GM13977 (cell line): ENCODE results near the gene LIX1L.

Experiments used
- DNase-seq: peaks from one replicate; pipeline ENCODE4 v3.0.0; 2012; ENCODE audit warnings: low spot score
- CTCF ChIP-seq: IDR thresholded peaks from 2 replicates; pipeline ENCODE4 v1.5.1; 2012; ENCODE audit warnings: mild to moderate bottlenecking, control low read depth; ENCODE audit not compliant: insufficient read depth; ENCODE audit errors: extremely low read depth, missing control alignments
- in situ Hi-C: fragments of 300-500 bp; cut with MboI; formaldehyde crosslinking; loops from one replicate; pipeline ENCODE4 v1.12.0; 2022; ENCODE audit warnings: low sequenced_read_pairs, low pct_unique_long_range_greater_than_20kb, mixed read lengths, inconsistent platforms; ENCODE audit not compliant: unreplicated experiment

The LIX1L gene

GRCh38 chr1:145957443-145958319 lies at the start of gene LIX1L:
LIX1L (minus strand) TSS chr1:145958017; CDS start chr1:145957927, 90 bp downstream.
- no peak for TF ChIP-seq CTCF
- DNase-seq = peak; percentile 97
- in situ Hi-C loops = no loop called here

GRCh38 chr1:146001709-146002108 lies 43.9 kb upstream of the LIX1L start:
- no peak for DNase-seq
- no peak for TF ChIP-seq CTCF
- in situ Hi-C loops = loop anchor here (25.0 kb wide), 1 partner anchor 114 kb away; the partner anchor contains the start of gene ANKRD35

GRCh38 chr1:145999321-146000024 lies 41.7 kb upstream of the LIX1L start:
- no peak for DNase-seq
- in situ Hi-C loops = loop anchor here (25.0 kb wide), 1 partner anchor 112 kb away; the partner anchor contains the start of gene ANKRD35

GRCh38 chr1:145997718-145998023 lies 39.9 kb upstream of the LIX1L start:
- in situ Hi-C loops = no loop called here
- DNase-seq = no peak
- TF ChIP-seq CTCF = no peak

More at GRCh38 chr1:145999321-146000024, 41.7 kb upstream of the LIX1L start:
- no peak for TF ChIP-seq CTCF

GRCh38 chr1:145997016-145997717 lies 39.4 kb upstream of the LIX1L start:
- in situ Hi-C loops = no loop called here
- DNase-seq = peak; percentile 53
- TF ChIP-seq CTCF = no peak

- DNase-seq = peak; percentile 94
- no peak for TF ChIP-seq CTCF
- in situ Hi-C loops = no loop called here
Observed at GRCh38 chr1:145996433-145997015, 38.7 kb upstream of the LIX1L start, which contains the start of gene TXNIP. TXNIP (minus strand) TSS chr1:145996579; CDS start chr1:145996266, 313 bp downstream.
